IMR-90 (cell line): Measurements from ENCODE around the gene SLC4A1. TPM values are rescaled to one million over a fixed set of nuclear protein-coding genes. Genes with fewer than 3 reads are reported as not detected.

ENCODE experiments used
- ATAC-seq: fragments of 200-7000 bp; cut with Tn5 transposase; 2 replicates; pipeline ENCODE4 v1.9.1; 2020; ENCODE audit warnings: low read depth, mild to moderate bottlenecking, moderate library complexity
- BruUV-seq: library from RNA; stranded (reverse); fragments of 400-500 nt; replicated peaks from 2 replicates; lab custom pipeline; 2021; lab: Mats Ljungman, UMichigan
- CTCF ChIA-PET: fragments of 300-600 bp; formaldehyde crosslinking; extraction: SDS; loops from one replicate; lab custom pipeline; 2021; ENCODE audit warnings: antibody characterized with exemption; lab: Yijun Ruan, JAX
- POLR2A ChIA-PET: fragments of 300-600 bp; sonication (Branson Sonifier 250); formaldehyde crosslinking; loops from one replicate; lab custom pipeline; 2022; ENCODE audit warnings: antibody characterized with exemption; ENCODE audit not compliant: unreplicated experiment; lab: Charles Lee
- DNase-seq: peaks from one replicate; pipeline ENCODE4 v3.0.0; 2013
- H2AFZ ChIP-seq: replicated peaks from 2 replicates; pipeline ENCODE3; 2013; ENCODE audit warnings: low read length, mild to moderate bottlenecking; ENCODE audit not compliant: poor library complexity
- H2AK5ac ChIP-seq: 2 replicates; pipeline ENCODE4 v1.6.1; 2013; ENCODE audit warnings: low read depth, low read length, inconsistent platforms
- H2AK9ac ChIP-seq: replicated peaks from 2 replicates; pipeline ENCODE3; 2013; ENCODE audit warnings: mild to moderate bottlenecking, low read depth, low read length, moderate library complexity; ENCODE audit not compliant: poor library complexity
- H2BK120ac ChIP-seq: 2 replicates; pipeline ENCODE4 v1.6.1; 2013; ENCODE audit warnings: low read depth, low read length, inconsistent platforms
- H2BK15ac ChIP-seq: 3 replicates; pipeline ENCODE4 v1.6.1; 2013; ENCODE audit warnings: low read depth, low read length, inconsistent platforms
- H2BK20ac ChIP-seq: 2 replicates; pipeline ENCODE4 v1.6.1; 2013; ENCODE audit warnings: low read depth, mild to moderate bottlenecking, inconsistent platforms, low read length, moderate library complexity
- H2BK5ac ChIP-seq: 2 replicates; pipeline ENCODE4 v1.6.1; 2013; ENCODE audit warnings: mild to moderate bottlenecking, low read depth, low read length, inconsistent platforms; ENCODE audit not compliant: poor library complexity, severe bottlenecking
- H3K14ac ChIP-seq: replicated peaks from 2 replicates; pipeline ENCODE4 v1.6.1; 2013; ENCODE audit warnings: low read depth, low read length, inconsistent platforms
- H3K18ac ChIP-seq: 2 replicates; pipeline ENCODE4 v1.6.1; 2013; ENCODE audit warnings: low read depth, low read length, control low read depth
- H3K23ac ChIP-seq: 2 replicates; pipeline ENCODE4 v1.6.1; 2013; ENCODE audit warnings: low read depth, low read length, inconsistent platforms
- H3K27ac ChIP-seq: 2 replicates; pipeline ENCODE4 v1.5.1; 2013; ENCODE audit warnings: mild to moderate bottlenecking, control low read depth, low read length; ENCODE audit not compliant: insufficient read depth
- H3K27me3 ChIP-seq: 2 replicates; pipeline ENCODE4 v1.6.1; 2013; ENCODE audit warnings: low read length; ENCODE audit not compliant: control insufficient read depth, insufficient read depth
- H3K36me3 ChIP-seq: 2 replicates; pipeline ENCODE4 v1.6.1; 2013; ENCODE audit warnings: low read length, mixed read lengths; ENCODE audit not compliant: control insufficient read depth, insufficient read depth
- H3K4ac ChIP-seq: 2 replicates; pipeline ENCODE4 v1.6.1; 2013; ENCODE audit warnings: low read depth, low read length, inconsistent platforms
- H3K4me1 ChIP-seq: 2 replicates; pipeline ENCODE4 v1.6.1; 2013; ENCODE audit warnings: low read length, mixed read lengths; ENCODE audit not compliant: control insufficient read depth, insufficient read depth
- H3K4me2 ChIP-seq: 2 replicates; pipeline ENCODE4 v1.6.1; 2013; ENCODE audit warnings: low read depth, mild to moderate bottlenecking, control low read depth, low read length, moderate library complexity
- H3K4me3 ChIP-seq: 2 replicates; pipeline ENCODE4 v1.5.1; 2013; ENCODE audit warnings: low read depth, mild to moderate bottlenecking, control low read depth, low read length, moderate library complexity; ENCODE audit not compliant: insufficient read depth
- H3K56ac ChIP-seq: 2 replicates; pipeline ENCODE4 v1.6.1; 2013; ENCODE audit warnings: low read length, inconsistent platforms; ENCODE audit not compliant: insufficient read depth; ENCODE audit errors: extremely low read depth
- H3K79me1 ChIP-seq, 2 experiments: 2 replicates each; pipeline ENCODE4 v1.6.1; 2013; ENCODE audit warnings: low read length in 2 of 2, inconsistent platforms in 1 of 2, low read depth in 1 of 2
- H3K9ac ChIP-seq: 2 replicates; pipeline ENCODE4 v1.6.1; 2013; ENCODE audit warnings: low read depth, low read length, control low read depth
- H3K9me1 ChIP-seq: 2 replicates; pipeline ENCODE4 v1.6.1; 2013; ENCODE audit warnings: low read length, inconsistent platforms; ENCODE audit not compliant: insufficient read depth
- H3K9me3 ChIP-seq: 2 replicates; pipeline ENCODE4 v1.6.1; 2013; ENCODE audit warnings: low read length; ENCODE audit not compliant: control insufficient read depth, insufficient read depth
- H4K20me1 ChIP-seq: 2 replicates; pipeline ENCODE4 v1.6.1; 2013; ENCODE audit warnings: low read length, inconsistent platforms; ENCODE audit not compliant: insufficient read depth
- H4K5ac ChIP-seq: 2 replicates; pipeline ENCODE4 v1.6.1; 2013; ENCODE audit warnings: mild to moderate bottlenecking, low read depth, low read length, control low read depth
- H4K8ac ChIP-seq, 2 experiments: 2 replicates each; pipeline ENCODE4 v1.6.1; 2013; ENCODE audit warnings: low read depth in 2 of 2, low read length in 2 of 2, control low read depth in 1 of 2, inconsistent platforms in 1 of 2
- H4K91ac ChIP-seq: 2 replicates; pipeline ENCODE4 v1.6.1; 2013; ENCODE audit warnings: low read depth, low read length, inconsistent platforms; ENCODE audit not compliant: insufficient read depth
- BHLHE40 ChIP-seq: fragments of 150-350 bp; IDR thresholded peaks from 2 replicates; pipeline ENCODE4 v1.6.1; 2016; ENCODE audit warnings: mild to moderate bottlenecking, low read depth, low read length
- CEBPB ChIP-seq: IDR thresholded peaks from 2 replicates; pipeline ENCODE4 v1.6.1; 2012; ENCODE audit warnings: low read depth, low read length, improper control_type of control experiment
- CHD1 ChIP-seq: IDR thresholded peaks from 2 replicates; pipeline ENCODE4 v1.6.1; 2012; ENCODE audit warnings: low read depth, low read length, improper control_type of control experiment
- CTCF ChIP-seq: conservative IDR thresholded peaks from 2 replicates; pipeline ENCODE4 v1.5.1; 2012; ENCODE audit warnings: mild to moderate bottlenecking, low read depth, low read length, improper control_type of control experiment
- ELK1 ChIP-seq: fragments of 150-350 bp; IDR thresholded peaks from 2 replicates; pipeline ENCODE4 v1.6.1; 2016; ENCODE audit warnings: low read depth, mild to moderate bottlenecking, low read length, moderate library complexity, borderline replicate concordance
- FOS ChIP-seq: fragments of 150-350 bp; IDR thresholded peaks from 2 replicates; pipeline ENCODE4 v1.6.1; 2016; ENCODE audit warnings: low read depth, low read length
- NFE2L2 ChIP-seq: fragments of 150-350 bp; IDR thresholded peaks from 2 replicates; pipeline ENCODE4 v1.6.1; 2016; ENCODE audit warnings: low read depth, mild to moderate bottlenecking, low read length
- POLR2A ChIP-seq: IDR thresholded peaks from 2 replicates; pipeline ENCODE4 v1.6.1; 2012; ENCODE audit warnings: mild to moderate bottlenecking, low read depth, low read length
- RAD21 ChIP-seq: IDR thresholded peaks from 2 replicates; pipeline ENCODE4 v1.6.1; 2012; ENCODE audit warnings: low read length, improper control_type of control experiment
- RCOR1 ChIP-seq: IDR thresholded peaks from 2 replicates; pipeline ENCODE4 v1.6.1; 2012; ENCODE audit warnings: mild to moderate bottlenecking, low read length, improper control_type of control experiment; ENCODE audit not compliant: insufficient replicate concordance
- RFX5 ChIP-seq: IDR thresholded peaks from 2 replicates; pipeline ENCODE4 v1.8.0; 2012; ENCODE audit warnings: low read depth, mild to moderate bottlenecking, low read length, moderate library complexity
- SMC3 ChIP-seq: fragments of 150-350 bp; IDR thresholded peaks from 2 replicates; pipeline ENCODE4 v1.6.1; 2016; ENCODE audit warnings: low read depth, mild to moderate bottlenecking, antibody characterized with exemption, low read length, moderate library complexity
- WGBS, 2 experiments: methylation state at CpG; one replicate each; pipeline versions ENCODE4 v1.1.5 to v1.1.7; 2013; ENCODE audit warnings: missing lambda C conversion rate in 2 of 2; ENCODE audit not compliant: insufficient read length in 1 of 2; ENCODE audit errors: extremely low coverage in 2 of 2; 5-methylcytosine and 5-hydroxymethylcytosine counted together
- dilution Hi-C: fragments of 300-500 bp; cut with HindIII; formaldehyde crosslinking; loops from one replicate; pipeline ENCODE4 v1.14.3; 2018; ENCODE audit warnings: low sequenced_read_pairs; ENCODE audit not compliant: unreplicated experiment
- in situ Hi-C: fragments of 300-500 bp; cut with MboI; formaldehyde crosslinking; loops from 3 replicates; pipeline ENCODE4 v1.14.3; 2019; ENCODE audit warnings: low sequenced_read_pairs, inconsistent platforms, mixed read lengths
- intact Hi-C: fragments of 100-400 bp; cut with micrococcal nuclease; formaldehyde crosslinking; loops from 2 replicates; pipeline ENCODE4 v1.10.0; 2022
- polyA plus RNA-seq, 3 experiments: library from polyadenylated mRNA; depleted of rRNA; stranded (reverse); fragments of >200 nt; gene quantifications; 2 replicates each; pipeline ENCODE4 v1.2.3, GENCODE V29; 2012; ENCODE audit warnings: low replicate concordance in 1 of 3
- total RNA-seq: library from RNA; depleted of rRNA; stranded (reverse); fragments of >200 nt; gene quantifications from 2 replicates; pipeline ENCODE4 v1.2.3, GENCODE V29; 2012
- TF ChIP-seq, protein P1 (sequence below): fragments of 150-350 bp; IDR thresholded peaks from 2 replicates; pipeline ENCODE4 v1.6.1; 2017; ENCODE audit warnings: mild to moderate bottlenecking, antibody characterized with exemption, low read length, low read depth

The SLC4A1 gene
- total and polyA plus RNA-seq, 2 of the 4 experiments (the other 2 are of a cell fraction) = not detected

DNA sequence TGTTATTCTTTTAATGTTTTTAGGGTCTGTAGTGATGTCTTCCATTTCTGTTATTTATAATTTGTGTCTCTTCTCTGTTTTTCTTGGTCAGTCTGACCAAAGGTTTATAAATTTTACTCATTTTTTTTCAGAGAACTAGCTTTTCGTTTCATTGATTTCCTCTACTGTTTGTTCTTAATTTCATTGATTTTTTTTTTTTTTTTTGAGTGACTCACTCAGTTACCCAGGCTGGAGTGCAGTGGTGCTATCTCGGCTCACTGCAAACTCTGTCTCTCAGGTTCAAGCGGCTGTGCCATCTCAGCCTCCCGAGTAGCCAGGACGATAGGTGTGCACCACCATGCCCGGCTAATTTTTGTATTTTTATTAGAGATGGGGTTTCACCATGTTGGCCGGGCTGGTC is 35.9 kb downstream of the SLC4A1 start:
- Histone ChIP-seq H3K4me3 (no peak overlapping the region), H4K20me1 (no peaks in the 10 kb centered on the region), H4K91ac (no peak overlapping the region), H3K27me3 (peaks cover 24% of the 10 kb centered on the region; the same call in 1 of the 2 replicates), H2BK5ac (no peak overlapping the region), H3K9me3 (no peaks in the 10 kb centered on the region), H3K4me1 (no peaks in the 10 kb centered on the region), H2AK9ac (no peak overlapping the region), H2BK20ac (no peak overlapping the region), H3K36me3 (no peaks in the 10 kb centered on the region), H2AFZ (no peak overlapping the region), H3K14ac (no peak overlapping the region), H3K23ac (no peak overlapping the region), H3K56ac (no peak overlapping the region), H3K9me1 (no peaks in the 10 kb centered on the region), H2BK120ac (no peak overlapping the region), H4K5ac (no peak overlapping the region), H2AK5ac (no peak overlapping the region), H2BK15ac (no peak overlapping the region), H3K18ac (no peak overlapping the region), H3K27ac (no peak overlapping the region), H3K79me1 (no peaks in the 10 kb centered on the region), H4K8ac (no peak overlapping the region), H3K4ac (no peak overlapping the region), H3K4me2 (no peak overlapping the region), H3K9ac (no peak overlapping the region)
- no TSS peak for BruUV-seq
- ChIA-PET POLR2A (no interaction called here), CTCF (no interaction called here)
- dilution Hi-C loops = no loop called here
- TF ChIP-seq ELK1 (no peak), CHD1 (no peak), RFX5 (no peak), CEBPB (no peak), RCOR1 (no peak), FOS (no peak), RAD21 (no peak), POLR2A (no peak), NFE2L2 (no peak), CTCF (no peak), BHLHE40 (no peak), SMC3 (no peak)
- TF ChIP-seq, protein P1, sequence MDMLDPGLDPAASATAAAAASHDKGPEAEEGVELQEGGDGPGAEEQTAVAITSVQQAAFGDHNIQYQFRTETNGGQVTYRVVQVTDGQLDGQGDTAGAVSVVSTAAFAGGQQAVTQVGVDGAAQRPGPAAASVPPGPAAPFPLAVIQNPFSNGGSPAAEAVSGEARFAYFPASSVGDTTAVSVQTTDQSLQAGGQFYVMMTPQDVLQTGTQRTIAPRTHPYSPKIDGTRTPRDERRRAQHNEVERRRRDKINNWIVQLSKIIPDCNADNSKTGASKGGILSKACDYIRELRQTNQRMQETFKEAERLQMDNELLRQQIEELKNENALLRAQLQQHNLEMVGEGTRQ = no peak
- DNase-seq (no peak), ATAC-seq (no peak)
- intact Hi-C loops = no loop called here
- no CpG with 5 or more reads among the region's 7 CpGs for WGBS, 2 experiments
- in situ Hi-C loops = no loop called here
